Kidney (tissue), 14 donors: Measurements from ENCODE around the gene AUTS2. TPM values are rescaled to one million over a fixed set of nuclear protein-coding genes. Genes with fewer than 3 reads are reported as not detected.

ENCODE experiments used
- DNase-seq, 5 donors: peaks; one replicate each; pipeline ENCODE4 v3.0.0-alpha.2; 2013 to 2020
- FAIRE-seq: peaks from 2 replicates; lab custom pipeline; 2012; peaks lifted over from hg19 to GRCh38; lab: Jason Lieb, UNC
- H3K27ac ChIP-seq, 2 donors: one replicate each; pipeline ENCODE4 v1.7.0; 2013; ENCODE audit warnings: low read depth in 2 of 2, low read length in 2 of 2, inconsistent platforms in 1 of 2
- H3K27me3 ChIP-seq: one replicate; pipeline ENCODE4 v1.7.1; 2013; ENCODE audit warnings: low read length, inconsistent platforms; ENCODE audit not compliant: control insufficient read depth, insufficient read depth
- H3K36me3 ChIP-seq, 3 donors: one replicate each; pipeline versions ENCODE4 v1.7.0 to v1.7.1; 2013; ENCODE audit warnings: low read length in 3 of 3, control low read depth in 1 of 3, inconsistent platforms in 1 of 3; ENCODE audit not compliant: insufficient read depth in 3 of 3, control insufficient read depth in 2 of 3
- H3K4me1 ChIP-seq, 3 donors: one replicate each; pipeline versions ENCODE4 v1.7.0 to v1.7.1; 2013; ENCODE audit warnings: low read length in 3 of 3, inconsistent platforms in 1 of 3, low read depth in 1 of 3; ENCODE audit not compliant: control insufficient read depth in 2 of 3, insufficient read depth in 2 of 3
- H3K4me3 ChIP-seq, 3 donors: one replicate each; pipeline versions ENCODE4 v1.7.0 to v1.8.1; 2013; ENCODE audit warnings: low read length in 3 of 3, control low read depth in 1 of 3, inconsistent platforms in 1 of 3
- H3K9ac ChIP-seq, 3 donors: one replicate each; pipeline versions ENCODE4 v1.7.0 to v1.7.1; 2013; ENCODE audit warnings: low read length in 3 of 3, control low read depth in 1 of 3, inconsistent platforms in 1 of 3
- H3K9me3 ChIP-seq, 3 donors: one replicate each; pipeline versions ENCODE4 v1.7.0 to v1.7.1; 2013; ENCODE audit warnings: low read length in 3 of 3, control low read depth in 1 of 3, inconsistent platforms in 1 of 3; ENCODE audit not compliant: control insufficient read depth in 2 of 3, insufficient read depth in 1 of 3
- CTCF ChIP-seq: IDR thresholded peaks from 3 replicates; pipeline ENCODE4 v1.5.1; 2012; ENCODE audit warnings: mild to moderate bottlenecking, moderate library complexity, borderline replicate concordance; ENCODE audit not compliant: insufficient read depth; ENCODE audit errors: extremely low read depth
- intact Hi-C: fragments of 100-400 bp; cut with DNase I; formaldehyde crosslinking; loops from one replicate; pipeline ENCODE4 v1.11.1; 2022
- polyA plus RNA-seq: library from polyadenylated mRNA; stranded (reverse); fragments of 350-450 nt; fragmentation: Illumina TruSeq; extraction: RNeasy Lipid Tissue Mini Kit (QIAGEN cat#74804); gene quantifications from one replicate; pipeline ENCODE4 v1.2.3, GENCODE V29; 2014; ENCODE audit warnings: low read depth, low replicate concordance; ENCODE audit not compliant: insufficient read depth
- total RNA-seq: library from RNA; stranded (reverse); fragmentation: NEBNext Ultra II Directional; extraction: Animal tissue kit (Norgen Biotek cat#: 25700); gene quantifications from one replicate; pipeline ENCODE4 v1.2.1, GENCODE V29; 2021
- donor health status: control.
- donor health status: control.
- donor health status: control.
- donor health status: control.
- donor health status: control.
- donor health status: DM: yes; HTN: yes; CAD: no.
- donor health status: Normal renal cell carcinoma (clear cell type).

Gene AUTS2
- total and polyA plus RNA-seq, 2 donors from 2014 or later: 5.2 to 33.8 TPM

- Histone ChIP-seq H3K9ac (no peak overlapping the region), H3K4me1 (peaks cover 0 to 3% (median 0%) of the 10 kb centered on the region in 3 donors), H3K27ac (no peak overlapping the region), H3K27me3 (no peaks in the 10 kb centered on the region), H3K4me3 (no peak overlapping the region), H3K9me3 (no peaks in the 10 kb centered on the region), H3K36me3 (no peaks in the 10 kb centered on the region)
- intact Hi-C loops: no loop called here
- DNase-seq: peak in 1 of 5 donors; percentile 51
- TF ChIP-seq CTCF: no peak
- peak; percentile 8 for FAIRE-seq
Observed at GRCh38 chr7:70042533-70042932, 444.3 kb downstream of the AUTS2 start.

GRCh38 chr7:70043015-70043538, 444.8 kb downstream of the AUTS2 start:
- FAIRE-seq: no peak
- no peaks in the 10 kb centered on the region for H3K36me3 ChIP-seq
- intact Hi-C loops: no loop called here
- no peak overlapping the region for H3K4me3 ChIP-seq
- no peak overlapping the region for H3K27ac ChIP-seq
- no peak for TF ChIP-seq CTCF
- no peak for DNase-seq
- H3K27me3 ChIP-seq: no peaks in the 10 kb centered on the region
- H3K4me1 ChIP-seq: peaks cover 0 to 3% (median 0%) of the 10 kb centered on the region in 3 donors
- H3K9me3 ChIP-seq: no peaks in the 10 kb centered on the region
- H3K9ac ChIP-seq: no peak overlapping the region

- Histone ChIP-seq H3K9ac (no peak overlapping the region), H3K4me3 (no peak overlapping the region), H3K27me3 (no peaks in the 10 kb centered on the region), H3K4me1 (peaks cover 0 to 3% (median 0%) of the 10 kb centered on the region in 3 donors), H3K36me3 (no peaks in the 10 kb centered on the region), H3K27ac (no peak overlapping the region), H3K9me3 (no peaks in the 10 kb centered on the region)
- DNase-seq (peak in 4 of 5 donors; percentile 74 to 89 (median 81)), FAIRE-seq (no peak)
- intact Hi-C loops: no loop called here
- no peak for TF ChIP-seq CTCF
Observed at GRCh38 chr7:70044064-70044463, 445.8 kb downstream of the AUTS2 start.

- Histone ChIP-seq H3K9ac (no peak overlapping the region), H3K27me3 (no peaks in the 10 kb centered on the region), H3K27ac (no peak overlapping the region), H3K9me3 (no peaks in the 10 kb centered on the region), H3K4me3 (no peak overlapping the region), H3K36me3 (no peaks in the 10 kb centered on the region), H3K4me1 (peaks cover 0 to 3% (median 0%) of the 10 kb centered on the region in 3 donors)
- intact Hi-C loops: no loop called here
- TF ChIP-seq CTCF: no peak
- FAIRE-seq (no peak), DNase-seq (no peak)
Observed at GRCh38 chr7:70044525-70044924, 446.2 kb downstream of the AUTS2 start.
